HUES48 (cell line): ENCODE results near the gene FAF2.

Experiments used
- H3K27ac ChIP-seq: one replicate; pipeline ENCODE4 v1.7.0; 2013; ENCODE audit warnings: low read depth, low read length, inconsistent platforms
- H3K27me3 ChIP-seq: 2 replicates; pipeline ENCODE4 v1.6.1; 2013; ENCODE audit warnings: mild to moderate bottlenecking, low read length; ENCODE audit not compliant: control insufficient read depth, insufficient read depth
- H3K36me3 ChIP-seq: 2 replicates; pipeline ENCODE4 v1.6.1; 2013; ENCODE audit warnings: low read length; ENCODE audit not compliant: control insufficient read depth, insufficient read depth
- H3K4me1 ChIP-seq: 2 replicates; pipeline ENCODE4 v1.6.1; 2013; ENCODE audit warnings: mild to moderate bottlenecking, low read length; ENCODE audit not compliant: control insufficient read depth, insufficient read depth
- H3K4me3 ChIP-seq: 2 replicates; pipeline ENCODE4 v1.5.1; 2013; ENCODE audit warnings: mild to moderate bottlenecking, low read depth, low read length
- H3K9ac ChIP-seq: 2 replicates; pipeline ENCODE4 v1.6.1; 2013; ENCODE audit warnings: mild to moderate bottlenecking, low read depth, low read length, moderate library complexity
- H3K9me3 ChIP-seq: 2 replicates; pipeline ENCODE4 v1.6.1; 2013; ENCODE audit warnings: low read length; ENCODE audit not compliant: control insufficient read depth, insufficient read depth

FAF2 gene

GRCh38 chr5:176533390-176533789, 85.2 kb downstream of the FAF2 start:
- H3K4me3 ChIP-seq: no peak overlapping the region
- H3K9ac ChIP-seq: no peak overlapping the region
- peaks cover 63% of the 10 kb centered on the region for H3K36me3 ChIP-seq
- H3K27me3 ChIP-seq: no peaks in the 10 kb centered on the region
- H3K4me1 ChIP-seq: peaks cover 21% of the 10 kb centered on the region
- no peaks in the 10 kb centered on the region for H3K9me3 ChIP-seq
- H3K27ac ChIP-seq: no peak overlapping the region

DNA sequence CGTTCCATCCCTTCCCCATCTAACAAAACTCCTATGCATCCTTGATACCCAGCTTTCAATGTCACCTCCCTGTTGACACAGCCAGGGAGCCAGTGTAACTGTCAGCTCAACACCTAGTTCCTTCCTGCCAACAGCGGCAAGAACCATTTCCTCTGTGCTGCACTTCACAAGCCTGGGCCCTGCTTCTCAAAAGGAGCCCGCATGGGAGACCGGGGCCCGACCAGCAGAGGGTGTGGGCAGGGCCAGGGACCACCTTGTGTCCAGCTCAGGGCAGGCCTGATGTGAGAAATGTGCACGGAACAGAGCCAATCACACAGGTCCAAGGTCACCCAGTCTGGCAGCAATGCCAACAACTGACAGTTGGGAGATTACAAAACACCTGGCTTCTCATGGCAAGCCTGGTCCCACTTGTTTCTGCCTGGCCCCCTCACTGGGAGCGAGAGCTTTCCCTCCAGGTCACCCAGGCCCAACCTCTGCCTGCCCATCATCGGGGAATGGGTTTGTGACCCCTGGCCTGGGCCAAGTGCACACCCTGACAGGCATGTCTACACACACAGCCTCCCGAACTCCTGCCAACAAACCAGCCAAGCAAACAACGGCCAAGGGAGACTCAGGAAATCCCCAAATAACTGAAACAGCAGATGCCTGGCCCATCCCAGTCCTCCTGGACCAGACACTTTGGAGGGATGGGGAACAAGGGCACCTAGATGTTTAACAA, 85.9 kb downstream of the FAF2 start:
- 0 out of 2 replicates have a peak overlapping the region, but pooled peaks have one; percentile 97 for H3K4me3 ChIP-seq
- no peaks in the 10 kb centered on the region for H3K27me3 ChIP-seq
- no peak overlapping the region for H3K9ac ChIP-seq
- no peak overlapping the region for H3K27ac ChIP-seq
- H3K36me3 ChIP-seq: peaks cover 56% of the 10 kb centered on the region
- H3K4me1 ChIP-seq: peaks cover 27% of the 10 kb centered on the region
- no peaks in the 10 kb centered on the region for H3K9me3 ChIP-seq

DNA sequence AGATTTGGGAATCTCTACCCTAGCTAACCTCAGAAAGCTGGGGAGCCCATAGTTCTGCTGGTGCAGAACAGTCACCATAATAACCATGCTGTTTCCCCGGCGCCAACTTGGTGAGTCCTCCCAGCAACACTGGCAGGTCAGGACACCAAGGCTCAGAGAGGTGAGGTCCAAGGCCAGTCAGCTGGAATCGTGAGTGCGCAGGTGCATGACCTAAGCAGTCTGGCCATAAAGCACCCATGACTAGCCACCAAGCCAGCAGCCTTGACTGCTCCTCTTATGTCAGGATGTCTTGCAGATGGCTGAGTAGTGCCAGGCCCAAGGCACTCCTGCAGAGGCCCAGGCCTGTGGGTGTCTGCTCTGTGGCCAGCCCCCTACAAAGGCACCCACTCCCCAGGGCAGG, 86.5 kb downstream of the FAF2 start:
- no peaks in the 10 kb centered on the region for H3K27me3 ChIP-seq
- H3K4me3 ChIP-seq: peak overlapping the region; percentile 97; the same call in 1 of the 2 replicates
- no peaks in the 10 kb centered on the region for H3K9me3 ChIP-seq
- no peak overlapping the region for H3K27ac ChIP-seq
- peaks cover 51% of the 10 kb centered on the region for H3K36me3 ChIP-seq
- peaks cover 28% of the 10 kb centered on the region for H3K4me1 ChIP-seq
- H3K9ac ChIP-seq: no peak overlapping the region

DNA sequence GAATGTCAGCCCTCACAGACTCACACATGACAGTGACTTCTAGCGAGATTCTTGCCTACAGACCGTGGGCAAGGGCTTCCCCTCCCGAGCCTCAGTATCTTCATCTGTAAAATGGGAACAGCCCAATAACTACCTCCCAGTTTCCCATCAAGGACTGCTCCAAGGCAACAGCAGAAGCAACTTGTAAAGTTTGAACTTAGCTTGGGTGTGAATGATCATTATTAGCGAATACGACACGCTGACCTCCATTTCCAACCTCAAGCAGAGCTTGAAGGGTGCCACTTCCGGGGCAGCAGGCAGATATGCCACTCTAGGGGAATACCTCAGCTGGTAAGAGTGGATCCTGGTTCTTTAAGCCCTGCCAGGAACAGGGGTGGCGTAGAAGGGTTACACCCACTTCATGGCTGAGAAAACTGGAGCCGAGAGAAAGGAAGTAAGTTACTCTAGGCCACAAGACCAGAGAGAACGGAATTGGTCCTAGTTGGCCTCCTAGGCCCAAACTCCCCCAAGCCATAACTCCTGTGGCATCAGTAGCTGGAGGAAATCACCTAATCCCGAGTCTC, 87.0 kb downstream of the FAF2 start:
- Histone ChIP-seq H3K4me3 (peak overlapping the region; percentile 97), H3K36me3 (peaks cover 49% of the 10 kb centered on the region), H3K27ac (peak overlapping the region; percentile 100), H3K9ac (peak overlapping the region; percentile 99), H3K4me1 (peaks cover 28% of the 10 kb centered on the region), H3K27me3 (no peaks in the 10 kb centered on the region), H3K9me3 (no peaks in the 10 kb centered on the region)

- H3K27ac ChIP-seq: peak overlapping the region; percentile 100
- H3K4me3 ChIP-seq: peak overlapping the region; percentile 97
- peak overlapping the region; percentile 99 for H3K9ac ChIP-seq
- H3K36me3 ChIP-seq: peaks cover 44% of the 10 kb centered on the region
- no peaks in the 10 kb centered on the region for H3K9me3 ChIP-seq
- H3K27me3 ChIP-seq: no peaks in the 10 kb centered on the region
- peaks cover 28% of the 10 kb centered on the region for H3K4me1 ChIP-seq
These were observed 87.5 kb downstream of the FAF2 start for GRCh38 chr5:176535664-176536131.

GRCh38 chr5:176536132-176536901, 88.1 kb downstream of the FAF2 start:
- Histone ChIP-seq H3K9me3 (no peaks in the 10 kb centered on the region), H3K27me3 (no peaks in the 10 kb centered on the region), H3K27ac (peak overlapping the region; percentile 100), H3K4me3 (peak overlapping the region; percentile 97), H3K36me3 (peaks cover 38% of the 10 kb centered on the region), H3K4me1 (peaks cover 35% of the 10 kb centered on the region), H3K9ac (peak overlapping the region; percentile 99)

DNA sequence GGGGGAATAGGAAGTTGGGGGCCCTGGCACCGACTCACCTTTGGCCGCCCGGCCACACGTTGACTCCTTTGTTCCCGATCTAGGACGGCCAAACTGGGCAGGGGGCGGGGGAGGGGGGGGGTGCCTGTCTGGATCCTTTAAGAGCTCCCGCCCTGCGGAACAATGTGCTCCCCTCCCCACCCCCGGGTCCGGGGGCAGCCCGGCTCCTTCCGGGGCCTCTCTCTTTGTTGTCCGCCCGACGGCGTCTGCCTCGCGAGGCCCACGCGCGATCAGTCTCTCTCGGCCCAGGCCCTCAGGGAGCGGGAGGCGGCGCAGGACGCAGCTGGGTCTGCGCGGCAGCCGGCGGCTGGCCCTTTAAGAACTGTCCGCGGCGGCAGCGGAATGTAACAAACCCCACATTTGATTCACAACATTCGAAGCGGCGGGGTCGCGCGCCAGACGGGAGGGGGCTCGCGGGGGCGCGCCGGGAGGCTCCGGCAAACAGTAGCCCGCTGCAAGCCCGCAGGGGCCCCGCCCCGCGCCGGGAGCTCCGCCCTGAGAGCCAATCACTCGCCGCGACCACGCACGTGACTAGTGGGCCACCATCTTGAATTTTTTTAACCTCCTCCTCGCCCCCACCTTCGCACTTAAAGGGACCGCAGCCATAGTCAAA, 88.8 kb downstream of the FAF2 start, which contains the start of gene RNF44:
TSS of gene RNF44 (minus strand) at position 501 of the 652 bp plus-strand sequence. CDS start 4,930 bp downstream, outside the sequence.
- Histone ChIP-seq H3K36me3 (peaks cover 31% of the 10 kb centered on the region), H3K4me3 (peak within 1 kb of the TSS; percentile 97), H3K4me1 (peaks cover 42% of the 10 kb centered on the region), H3K27me3 (no peaks in the 10 kb centered on the region), H3K9me3 (no peaks in the 10 kb centered on the region), H3K9ac (peak within 1 kb of the TSS; percentile 99), H3K27ac (peak within 1 kb of the TSS; percentile 100)

- peak overlapping the region; percentile 97 for H3K4me3 ChIP-seq
- peaks cover 43% of the 10 kb centered on the region for H3K4me1 ChIP-seq
- H3K9ac ChIP-seq: peak overlapping the region; percentile 89
- H3K36me3 ChIP-seq: peaks cover 27% of the 10 kb centered on the region
- no peaks in the 10 kb centered on the region for H3K9me3 ChIP-seq
- H3K27ac ChIP-seq: peak overlapping the region; percentile 100
- H3K27me3 ChIP-seq: no peaks in the 10 kb centered on the region
These were observed 89.5 kb downstream of the FAF2 start for GRCh38 chr5:176537554-176538229.

GRCh38 chr5:176538230-176538988, 90.2 kb downstream of the FAF2 start:
- H3K36me3 ChIP-seq: peaks cover 20% of the 10 kb centered on the region
- H3K27me3 ChIP-seq: no peaks in the 10 kb centered on the region
- no peaks in the 10 kb centered on the region for H3K9me3 ChIP-seq
- peaks cover 43% of the 10 kb centered on the region for H3K4me1 ChIP-seq
- peak overlapping the region; percentile 97 for H3K4me3 ChIP-seq
- H3K9ac ChIP-seq: peak overlapping the region; percentile 33; the same call in 1 of the 2 replicates
- H3K27ac ChIP-seq: peak overlapping the region; percentile 100
